Fibroblast of pulmonary artery (primary cell): ENCODE data around the gene HIKESHI.

Experiments
- DNase-seq: peaks from one replicate; pipeline ENCODE4 v3.0.0-alpha.2; 2010; ENCODE audit warnings: low read depth
- H3K4me3 ChIP-seq: replicated peaks from 2 replicates; pipeline ENCODE4 v1.5.1; 2011; ENCODE audit warnings: low read depth, mild to moderate bottlenecking, control low read depth, low read length, moderate library complexity
- TF ChIP-seq, protein P1 (sequence below): IDR thresholded peaks from 2 replicates; pipeline ENCODE4 v1.5.1; 2011; ENCODE audit warnings: mild to moderate bottlenecking, control low read depth, low read length, inconsistent platforms; ENCODE audit errors: missing control alignments

Gene HIKESHI

DNA sequence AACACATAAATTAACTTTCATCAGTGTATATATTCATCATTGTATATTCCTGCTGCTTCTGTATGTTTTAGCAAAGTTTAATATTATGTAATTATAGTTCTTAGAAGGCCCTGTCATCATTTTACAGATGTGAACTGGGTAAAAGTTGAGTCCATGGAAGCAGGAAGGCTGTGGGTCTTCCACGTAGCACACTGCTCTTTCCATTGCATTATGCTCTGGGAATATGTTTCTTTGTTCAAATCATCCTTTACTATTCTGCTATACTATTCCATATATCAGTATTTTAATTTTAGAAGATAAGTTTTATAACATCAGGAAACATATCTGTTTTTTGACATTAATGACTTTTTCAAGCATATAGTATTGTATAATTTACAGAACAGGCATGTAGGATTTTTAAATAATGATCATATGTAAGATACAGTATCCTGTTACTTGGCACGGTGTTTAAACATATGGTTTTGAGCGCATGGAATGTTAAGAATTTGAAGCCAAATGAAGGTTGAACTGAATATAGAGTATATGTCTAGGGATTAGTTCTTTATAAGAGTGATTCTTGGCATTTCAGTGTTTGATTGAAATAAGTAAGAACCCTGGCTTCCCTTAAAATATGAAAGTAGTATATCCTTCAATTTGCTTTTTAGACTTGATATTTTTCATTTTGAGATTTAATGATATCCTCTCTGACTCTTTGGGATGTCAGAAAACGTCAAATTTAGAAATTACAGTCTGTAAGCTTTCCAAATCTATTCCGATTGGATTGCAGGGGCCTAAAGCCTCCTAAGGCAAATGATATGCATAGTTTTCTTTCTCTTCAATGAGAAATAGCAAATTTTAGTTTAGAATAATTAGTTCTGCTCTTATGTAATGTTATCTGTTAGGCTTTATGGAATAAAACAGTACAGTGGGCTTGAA, 81.3 kb downstream of the HIKESHI start:
- TF ChIP-seq, protein P1, sequence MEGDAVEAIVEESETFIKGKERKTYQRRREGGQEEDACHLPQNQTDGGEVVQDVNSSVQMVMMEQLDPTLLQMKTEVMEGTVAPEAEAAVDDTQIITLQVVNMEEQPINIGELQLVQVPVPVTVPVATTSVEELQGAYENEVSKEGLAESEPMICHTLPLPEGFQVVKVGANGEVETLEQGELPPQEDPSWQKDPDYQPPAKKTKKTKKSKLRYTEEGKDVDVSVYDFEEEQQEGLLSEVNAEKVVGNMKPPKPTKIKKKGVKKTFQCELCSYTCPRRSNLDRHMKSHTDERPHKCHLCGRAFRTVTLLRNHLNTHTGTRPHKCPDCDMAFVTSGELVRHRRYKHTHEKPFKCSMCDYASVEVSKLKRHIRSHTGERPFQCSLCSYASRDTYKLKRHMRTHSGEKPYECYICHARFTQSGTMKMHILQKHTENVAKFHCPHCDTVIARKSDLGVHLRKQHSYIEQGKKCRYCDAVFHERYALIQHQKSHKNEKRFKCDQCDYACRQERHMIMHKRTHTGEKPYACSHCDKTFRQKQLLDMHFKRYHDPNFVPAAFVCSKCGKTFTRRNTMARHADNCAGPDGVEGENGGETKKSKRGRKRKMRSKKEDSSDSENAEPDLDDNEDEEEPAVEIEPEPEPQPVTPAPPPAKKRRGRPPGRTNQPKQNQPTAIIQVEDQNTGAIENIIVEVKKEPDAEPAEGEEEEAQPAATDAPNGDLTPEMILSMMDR, result no peak
- no peak for DNase-seq
- no peak overlapping the region for H3K4me3 ChIP-seq

DNA sequence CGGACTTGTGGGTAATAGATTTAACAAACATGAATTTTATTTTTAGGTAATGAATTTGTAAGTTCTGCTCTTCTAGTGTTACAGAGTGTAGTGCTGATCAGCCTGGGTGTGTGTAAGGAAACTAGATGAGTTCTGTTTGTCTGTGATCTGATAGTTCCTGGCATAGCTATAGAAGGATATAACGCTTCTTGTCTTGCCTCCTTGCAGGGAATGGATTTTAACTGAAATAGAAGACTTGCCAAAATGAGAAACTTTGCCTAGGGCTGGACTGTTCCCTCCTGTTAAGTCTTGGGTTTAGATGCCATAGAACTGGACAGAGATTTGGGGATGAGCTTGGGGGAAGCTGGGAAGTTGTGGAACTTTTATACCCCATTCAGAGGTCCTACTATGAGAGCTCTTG, 84.2 kb downstream of the HIKESHI start:
- no peak for DNase-seq

DNA sequence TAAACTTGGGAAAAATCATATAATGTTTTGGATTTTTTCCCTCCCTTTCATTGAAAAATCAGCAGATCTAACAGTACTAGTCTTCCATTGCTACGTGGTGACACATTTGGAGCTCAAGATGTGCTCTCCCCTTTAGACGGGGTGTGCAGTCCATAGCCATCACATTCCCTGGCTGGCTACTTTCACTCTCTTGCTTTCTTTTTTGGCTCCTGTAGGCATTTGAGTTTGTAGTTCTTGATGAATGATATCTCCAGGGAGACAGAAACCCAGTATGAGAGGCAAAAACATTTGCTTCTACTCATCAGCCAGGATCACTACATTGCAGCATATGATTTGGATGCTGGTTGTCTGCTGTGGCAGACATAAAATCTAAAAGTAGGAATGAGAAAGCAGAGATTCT, 84.7 kb downstream of the HIKESHI start:
- TF ChIP-seq, protein P1, result no peak
- peak; percentile 6 for DNase-seq
- H3K4me3 ChIP-seq, result no peak overlapping the region

More for the DNA sequence above, 84.2 kb downstream of the HIKESHI start:
- TF ChIP-seq, protein P1, result no peak
- no peak overlapping the region for H3K4me3 ChIP-seq

DNA sequence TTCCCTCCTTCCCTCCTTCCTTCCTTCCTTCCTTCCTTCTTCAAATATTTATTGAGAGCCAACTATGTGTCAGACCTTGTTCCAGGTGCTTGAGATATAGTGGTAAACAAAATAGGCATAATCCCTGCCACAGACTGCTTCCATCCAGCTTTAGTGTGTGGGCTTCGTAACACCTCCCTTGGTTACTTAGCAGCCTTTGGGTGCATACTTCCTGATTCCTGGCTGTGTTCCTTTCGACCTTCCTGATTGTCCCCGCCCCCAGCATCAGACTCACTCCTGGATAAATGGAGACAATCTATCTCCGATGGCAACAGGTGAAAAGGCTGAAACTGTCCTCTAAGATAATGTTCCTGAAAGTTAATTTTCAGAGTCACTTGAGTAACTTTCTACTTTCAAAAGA, 86.2 kb downstream of the HIKESHI start:
- H3K4me3 ChIP-seq, result no peak overlapping the region
- TF ChIP-seq, protein P1, result no peak
- no peak for DNase-seq

DNA sequence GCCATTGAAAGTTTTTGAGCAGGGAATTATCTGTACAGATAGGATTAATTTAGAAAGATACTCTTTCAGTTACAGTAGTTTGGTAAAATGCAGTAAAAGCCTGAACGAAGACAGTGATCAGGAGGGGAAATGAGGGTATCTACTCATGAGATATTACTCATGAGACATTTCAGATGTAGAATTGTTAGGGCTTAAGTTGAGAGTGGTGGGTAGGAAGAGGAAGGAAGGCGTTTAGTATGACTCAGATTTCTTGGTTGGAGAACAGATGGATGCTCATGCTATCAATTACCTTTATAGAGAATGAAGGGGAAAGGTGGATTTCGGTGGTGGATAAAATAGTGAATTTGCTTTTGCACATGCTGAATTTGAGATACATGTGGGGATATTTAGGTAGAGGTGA, 88.4 kb downstream of the HIKESHI start:
- no peak overlapping the region for H3K4me3 ChIP-seq
- TF ChIP-seq, protein P1, result no peak
- DNase-seq, result no peak

DNA sequence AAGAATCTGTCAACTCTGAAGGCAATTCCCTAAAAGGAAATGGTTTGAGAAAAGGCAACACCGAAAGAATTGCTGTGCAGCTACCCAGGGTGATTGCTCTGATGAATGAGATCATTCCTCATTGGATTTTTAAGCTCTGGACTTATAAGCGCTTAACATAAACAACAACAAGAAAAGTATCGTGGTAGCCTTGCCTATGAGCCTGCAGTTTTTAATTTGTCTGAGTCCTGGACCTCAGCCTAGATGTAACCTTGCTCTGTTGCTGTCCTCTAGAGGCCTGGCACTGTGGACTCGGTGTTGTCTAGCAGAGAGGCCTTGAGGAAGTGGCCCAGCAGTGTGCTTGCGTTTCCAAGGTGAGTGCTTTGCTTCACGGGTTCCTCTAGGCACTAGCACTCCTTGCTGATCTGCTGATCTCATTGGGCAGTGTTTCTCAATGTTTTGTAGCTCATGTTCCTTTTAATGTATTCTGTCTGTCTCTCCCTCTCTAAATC, 93.1 kb downstream of the HIKESHI start:
- no peak overlapping the region for H3K4me3 ChIP-seq
- TF ChIP-seq, protein P1, result no peak
- peak; percentile 8 for DNase-seq
